Lung (tissue), 10 donors: ENCODE results near the gene KIF1A. TPM values are rescaled to one million over a fixed set of nuclear protein-coding genes. Genes with fewer than 3 reads are reported as not detected.
A peak's percentile ranks its signal among the peaks of the same experiment; 100 is the strongest.
"Not testable (repeated sequence)": the region's sequence is repeated elsewhere in the genome, so short reads cannot be mapped to it uniquely, and the experiment has no call there.

ENCODE experiments used
- ATAC-seq: fragments of 200-7000 bp; cut with Tn5 transposase; one replicate; pipeline ENCODE4 v1.9.1; 2020; ENCODE audit warnings: moderate number of reproducible peaks; ENCODE audit not compliant: insufficient read depth, low FRiP score
- DNase-seq, 3 donors: peaks; one replicate each; pipeline ENCODE4 v3.0.0-alpha.2; 2013 to 2017
- H3K27ac ChIP-seq, 2 donors: one replicate each; pipeline ENCODE4 v1.5.1; 2013; ENCODE audit warnings: mild to moderate bottlenecking in 2 of 2, moderate library complexity in 2 of 2, control low read depth in 1 of 2, inconsistent platforms in 1 of 2, low read depth in 1 of 2, low read length in 1 of 2
- H3K27me3 ChIP-seq, 3 donors: one replicate each; pipeline ENCODE4 v1.5.1; 2013; ENCODE audit warnings: low read length in 2 of 3; ENCODE audit not compliant: control insufficient read depth in 3 of 3, insufficient read depth in 3 of 3
- H3K36me3 ChIP-seq, 4 donors: one replicate each; pipeline ENCODE4 v1.5.1; 2013; ENCODE audit warnings: low read length in 4 of 4, mild to moderate bottlenecking in 1 of 4, moderate library complexity in 1 of 4; ENCODE audit not compliant: control insufficient read depth in 4 of 4, insufficient read depth in 4 of 4
- H3K4me1 ChIP-seq, 5 donors: one replicate each; pipeline ENCODE4 v1.5.1; 2013; ENCODE audit warnings: low read length in 5 of 5, mild to moderate bottlenecking in 2 of 5, moderate library complexity in 1 of 5; ENCODE audit not compliant: control insufficient read depth in 5 of 5, insufficient read depth in 5 of 5
- H3K4me3 ChIP-seq: one replicate; pipeline ENCODE4 v1.5.1; 2013; ENCODE audit warnings: mild to moderate bottlenecking, control low read depth, moderate library complexity
- H3K9ac ChIP-seq, 2 donors: one replicate each; pipeline ENCODE4 v1.5.1; 2013; ENCODE audit warnings: low read length in 2 of 2, control low read depth in 1 of 2; ENCODE audit not compliant: insufficient read depth in 1 of 2
- H3K9me3 ChIP-seq, 4 donors: one replicate each; pipeline ENCODE4 v1.5.1; 2013; ENCODE audit warnings: low read length in 3 of 4, mild to moderate bottlenecking in 1 of 4, moderate library complexity in 1 of 4; ENCODE audit not compliant: control insufficient read depth in 4 of 4, insufficient read depth in 3 of 4
- WGBS, 2 donors: extraction: QIAGEN DNeasy Blood & Tissue Kit; methylation state at CpG; one replicate each; pipeline ENCODE4 v1.1.7; 2013; 5-methylcytosine and 5-hydroxymethylcytosine counted together
- polyA plus RNA-seq, 2 donors: library from polyadenylated mRNA; stranded (reverse); fragments of 200-250 nt; gene quantifications; one replicate each; pipeline ENCODE4 v1.2.1, GENCODE V29; 2013
- total RNA-seq, 2 donors: library from RNA; depleted of rRNA in 1 of 2; stranded (reverse); fragments of >200 nt in 1 of 2; gene quantifications; one replicate each; pipeline ENCODE4 v1.2.1, GENCODE V29; 2014 to 2021
- donor health status: Bipolar disorder and iron deficiency.
- donor health status: healthy.
- donor health status: DM: yes; HTN: yes; CAD: no.

KIF1A gene
- total and polyA plus RNA-seq, 4 donors = 0.14 to 2.3 (median 0.46) TPM

DNA sequence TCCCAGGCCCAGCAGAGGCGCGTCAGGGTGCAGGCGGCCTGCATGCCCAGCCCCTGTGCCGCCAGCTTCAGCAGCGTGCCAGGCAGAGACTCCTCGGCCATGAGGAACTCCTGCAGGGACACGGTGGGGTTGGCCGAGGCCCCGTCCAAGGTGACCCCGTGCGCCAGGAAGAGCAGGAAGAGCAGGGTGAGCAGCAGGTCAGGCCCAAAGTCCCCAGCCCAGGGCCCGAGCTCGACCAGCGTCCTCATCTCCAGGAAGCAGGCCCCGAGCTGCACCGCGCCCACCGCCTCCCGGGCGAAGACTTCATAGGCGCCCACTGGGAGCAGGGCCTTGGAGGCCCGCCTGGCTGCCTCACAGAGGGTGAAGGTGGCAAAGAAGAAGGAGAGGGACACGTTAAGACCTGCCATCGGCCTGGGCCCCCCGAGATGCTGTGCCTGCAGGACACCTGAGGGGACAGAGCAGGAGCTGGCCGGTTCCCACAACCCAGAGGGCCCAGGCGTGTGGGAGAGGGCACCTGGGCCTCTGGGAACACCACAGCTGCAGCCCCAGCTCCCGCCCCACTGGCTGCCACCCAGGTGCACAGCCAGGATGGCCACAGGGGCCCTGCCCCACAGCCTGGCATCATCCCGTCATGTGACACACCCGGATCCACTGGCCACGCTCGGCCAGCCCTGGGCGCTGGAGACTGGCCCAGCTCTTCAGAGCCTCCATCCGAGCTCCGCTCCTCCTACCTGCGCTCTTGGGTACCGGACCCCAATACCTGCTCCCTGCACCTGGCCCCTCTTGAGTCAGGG is 137.4 kb downstream of the KIF1A start, which contains the start of gene AQP12B:
AQP12B (minus strand) TSS at position 455 of the 794 bp plus-strand sequence; CDS start at position 407, 48 bp downstream.
- not testable (repeated sequence) for DNase-seq

DNA sequence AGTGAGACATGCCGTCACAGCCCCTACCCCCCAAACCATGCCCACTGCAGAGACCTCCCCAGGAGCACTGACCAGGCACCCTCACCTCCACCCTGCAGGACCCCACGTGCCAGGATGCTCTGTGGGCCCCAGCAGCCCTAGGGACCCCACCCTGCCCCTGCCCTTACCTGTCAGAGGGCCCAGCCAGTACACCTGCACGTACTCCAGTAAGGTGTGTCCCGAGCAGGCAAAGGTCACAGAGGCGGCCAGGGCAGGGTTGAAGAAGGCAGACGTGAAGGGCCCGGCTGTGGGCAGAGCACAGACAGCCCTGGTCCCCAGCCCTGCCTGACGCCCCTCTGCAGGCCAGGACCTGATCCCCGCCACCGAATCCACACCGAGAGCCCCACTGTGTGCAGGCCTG is 139.8 kb downstream of the KIF1A start:
- not testable (repeated sequence) for H3K9ac ChIP-seq, H3K36me3 ChIP-seq, H3K4me3 ChIP-seq, H3K27ac ChIP-seq, ATAC-seq, H3K4me1 ChIP-seq, H3K27me3 ChIP-seq, H3K9me3 ChIP-seq, DNase-seq
- WGBS, 2 donors = 46 to 78% methylated on average over 2 of the region's 11 CpGs

More for the DNA sequence above, 137.4 kb downstream of the KIF1A start, which contains the start of gene AQP12B:
- not testable (repeated sequence) for ATAC-seq, H3K36me3 ChIP-seq, H3K9me3 ChIP-seq, H3K9ac ChIP-seq, H3K27me3 ChIP-seq, H3K4me3 ChIP-seq, H3K4me1 ChIP-seq, H3K27ac ChIP-seq
- 79 to 88% methylated on average over 32 to 34 of the region's 37 CpGs for WGBS, 2 donors

DNA sequence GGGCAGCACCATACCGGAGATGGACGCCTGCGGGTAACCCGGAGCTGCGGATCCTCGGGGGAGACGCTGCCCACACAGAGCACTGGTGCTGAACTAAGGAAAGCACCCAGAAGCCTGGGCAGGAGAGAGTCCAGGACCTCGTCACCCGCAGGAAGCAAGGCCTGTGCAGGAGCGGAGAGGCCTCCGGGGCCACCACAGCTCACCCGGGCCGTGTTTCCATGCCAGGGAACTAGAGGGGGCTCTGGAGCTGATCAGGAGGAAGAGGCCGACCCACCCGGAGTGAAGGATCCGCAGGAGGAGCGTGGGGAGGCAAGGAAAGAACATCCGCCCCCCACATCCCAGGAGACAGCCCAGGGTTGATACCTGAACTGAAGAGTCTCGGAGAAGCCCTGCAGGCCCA is 141.1 kb downstream of the KIF1A start:
- H3K27me3 ChIP-seq, H3K4me3 ChIP-seq, H3K9me3 ChIP-seq, H3K27ac ChIP-seq, H3K4me1 ChIP-seq, ATAC-seq, DNase-seq, H3K9ac ChIP-seq, H3K36me3 ChIP-seq: not testable (repeated sequence)
- WGBS, 2 donors = no CpG with 5 or more reads among the region's 19 CpGs

DNA sequence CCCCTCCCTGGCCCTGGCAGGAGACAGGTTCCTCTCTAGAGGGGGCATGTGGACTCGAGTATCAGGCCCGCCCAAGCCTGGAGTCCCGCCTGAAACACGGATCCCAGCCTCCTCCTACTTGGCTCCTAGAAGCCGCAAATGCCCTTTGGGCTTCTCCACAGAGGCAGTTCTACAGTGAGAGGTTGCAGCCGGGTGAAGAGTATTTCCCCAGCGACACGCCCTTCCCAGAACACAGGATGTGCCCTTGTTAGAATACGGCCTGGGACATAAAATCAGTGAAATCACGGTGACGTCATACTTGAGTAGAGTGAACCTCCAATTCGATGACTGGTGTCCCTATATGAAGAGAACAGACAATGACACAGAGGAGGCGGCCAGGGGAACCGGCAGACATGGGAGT is 142.0 kb downstream of the KIF1A start:
- not testable (repeated sequence) for H3K9me3 ChIP-seq, H3K27ac ChIP-seq, H3K27me3 ChIP-seq, H3K9ac ChIP-seq, H3K36me3 ChIP-seq, DNase-seq, H3K4me3 ChIP-seq, ATAC-seq, H3K4me1 ChIP-seq
- 74 to 85% methylated on average over 5 to 6 of the region's 14 CpGs for whole genome bisulfite sequencing, 2 donors

DNA sequence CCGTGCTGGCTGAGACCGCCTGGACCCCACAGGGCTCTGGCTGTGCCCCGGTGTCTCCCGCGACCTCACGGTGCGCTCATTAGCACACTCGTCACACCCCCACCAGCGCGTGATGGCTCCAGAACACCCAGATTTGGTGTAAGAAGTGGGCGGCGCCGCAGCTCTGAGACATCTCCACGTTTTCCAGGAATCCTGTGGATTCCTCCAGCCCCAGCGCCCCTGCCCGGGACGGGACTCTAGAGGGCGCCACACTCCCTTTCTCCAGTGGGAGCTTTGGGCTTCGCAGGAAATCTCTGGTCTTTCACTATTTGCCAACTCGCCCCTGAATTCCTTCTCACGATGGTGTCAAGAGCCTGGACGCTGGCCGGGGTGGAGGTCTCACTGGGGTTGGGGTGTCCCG is 144.7 kb downstream of the KIF1A start:
- not testable (repeated sequence) for H3K9me3 ChIP-seq, H3K4me1 ChIP-seq, DNase-seq, H3K9ac ChIP-seq, H3K4me3 ChIP-seq, H3K36me3 ChIP-seq, H3K27ac ChIP-seq
- ATAC-seq = peak; percentile 42
- no CpG with 5 or more reads among the region's 24 CpGs for WGBS, 2 donors
- H3K27me3 ChIP-seq = peaks cover 7 to 27% (median 15%) of the 10 kb centered on the region in 3 donors

DNA sequence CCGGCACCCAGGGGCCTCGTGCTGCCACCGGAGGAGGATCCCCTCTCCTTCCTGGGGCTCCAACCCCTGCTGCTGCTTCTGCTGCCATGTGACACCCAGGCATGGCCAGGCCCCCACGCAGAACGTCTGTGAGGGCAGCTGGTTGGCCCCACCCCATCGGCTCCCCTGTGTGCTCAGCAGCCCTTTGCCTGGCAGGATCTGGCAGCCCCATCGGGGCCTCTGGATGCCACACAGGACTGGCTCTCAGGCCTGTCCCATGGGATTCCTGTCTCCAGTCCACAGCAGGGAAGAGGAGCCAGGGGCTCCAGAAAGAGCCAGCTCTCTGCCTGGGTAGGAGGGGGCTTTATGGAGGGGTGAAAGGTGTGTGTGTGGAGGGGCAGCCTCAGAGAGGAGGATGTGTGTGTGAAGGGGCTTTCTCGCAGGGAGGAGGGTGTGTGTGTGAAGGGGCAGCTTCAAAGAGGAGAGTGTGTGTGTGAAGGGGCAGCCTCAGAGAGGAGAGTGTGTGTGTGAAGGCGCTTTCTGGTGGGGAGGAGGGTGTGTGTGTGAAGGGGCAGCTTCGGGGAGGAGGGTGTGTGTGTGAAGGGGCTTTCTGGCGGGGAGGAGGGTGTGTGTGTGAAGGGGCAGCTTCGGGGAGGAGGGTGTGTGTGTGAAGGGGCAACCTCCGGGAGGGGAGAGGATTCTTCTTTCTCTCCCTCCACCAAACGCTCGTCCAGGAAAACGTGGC is 145.4 kb downstream of the KIF1A start:
- not testable (repeated sequence) for H3K9ac ChIP-seq, H3K27ac ChIP-seq, H3K36me3 ChIP-seq, DNase-seq, ATAC-seq, H3K4me1 ChIP-seq, H3K4me3 ChIP-seq, H3K9me3 ChIP-seq
- 28 to 51% methylated on average over 11 to 12 of the region's 16 CpGs for WGBS, 2 donors
- H3K27me3 ChIP-seq = peaks cover 7 to 33% (median 19%) of the 10 kb centered on the region in 3 donors
